ENCODE results near the gene TMEM174.

Gene TMEM174, protein sequence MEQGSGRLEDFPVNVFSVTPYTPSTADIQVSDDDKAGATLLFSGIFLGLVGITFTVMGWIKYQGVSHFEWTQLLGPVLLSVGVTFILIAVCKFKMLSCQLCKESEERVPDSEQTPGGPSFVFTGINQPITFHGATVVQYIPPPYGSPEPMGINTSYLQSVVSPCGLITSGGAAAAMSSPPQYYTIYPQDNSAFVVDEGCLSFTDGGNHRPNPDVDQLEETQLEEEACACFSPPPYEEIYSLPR

DNA sequence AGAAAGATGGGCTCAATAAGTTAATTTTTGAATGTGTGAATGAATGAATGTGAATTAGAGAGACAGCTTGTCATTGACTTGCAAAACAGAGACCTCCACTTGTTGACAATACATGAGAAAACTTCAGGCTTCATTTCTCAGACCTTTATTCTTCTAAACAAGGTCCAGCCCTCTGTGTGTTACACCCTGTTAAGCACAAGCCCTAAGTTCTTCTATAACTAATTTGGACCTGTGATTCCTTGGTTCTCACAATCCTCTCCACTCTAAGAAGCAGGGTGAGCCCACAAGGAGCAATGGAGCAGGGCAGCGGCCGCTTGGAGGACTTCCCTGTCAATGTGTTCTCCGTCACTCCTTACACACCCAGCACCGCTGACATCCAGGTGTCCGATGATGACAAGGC lies at the start of gene TMEM174:
TSS of gene TMEM174 (plus strand) at position 243 of the 400 bp plus-strand sequence. CDS start at position 294, 51 bp downstream.
- DNase-seq (ENCODE audit: low read depth), result no peak

DNA sequence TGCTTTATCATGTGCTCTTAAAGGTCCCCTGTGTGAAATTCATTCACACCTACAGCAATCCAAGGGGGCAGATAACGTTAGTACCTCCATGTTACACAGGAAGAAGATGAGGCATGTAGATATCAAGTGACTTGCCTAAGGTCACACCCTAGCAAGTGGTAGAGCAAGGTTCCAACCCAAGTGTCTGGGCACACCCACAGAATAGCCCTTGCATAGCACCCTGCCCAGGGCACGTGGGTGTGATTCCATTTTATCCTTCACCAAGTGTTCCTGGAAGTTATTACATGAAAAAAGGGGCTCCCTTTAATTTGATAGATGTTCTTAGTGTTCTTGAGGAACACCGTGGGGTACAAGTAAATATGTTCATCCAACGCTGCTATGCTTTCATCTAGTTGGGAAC lies 47.7 kb upstream of the TMEM174 start:
- no peak for DNase-seq (ENCODE audit: low read depth)

DNA sequence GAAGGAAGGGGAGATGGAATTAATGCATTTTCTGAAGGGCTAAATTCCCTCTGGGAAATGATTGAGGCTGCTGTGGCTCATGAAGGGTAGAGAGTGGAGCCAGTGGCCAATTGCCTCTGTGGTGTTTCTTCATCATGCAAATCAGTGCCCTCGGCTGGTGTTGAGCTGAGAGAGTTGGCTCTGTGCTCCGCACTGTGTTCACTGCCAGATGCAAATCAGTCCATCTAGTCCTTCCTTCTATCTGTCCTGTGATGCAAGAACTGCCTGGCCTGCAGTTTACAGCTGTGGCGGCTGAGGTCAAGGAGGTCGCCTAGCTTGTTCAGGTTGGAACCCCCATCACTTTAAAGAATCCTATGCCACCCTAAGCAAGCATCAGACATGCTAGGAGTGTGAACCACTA lies 46.6 kb upstream of the TMEM174 start:
- no peak for DNase-seq (ENCODE audit: low read depth)

DNA sequence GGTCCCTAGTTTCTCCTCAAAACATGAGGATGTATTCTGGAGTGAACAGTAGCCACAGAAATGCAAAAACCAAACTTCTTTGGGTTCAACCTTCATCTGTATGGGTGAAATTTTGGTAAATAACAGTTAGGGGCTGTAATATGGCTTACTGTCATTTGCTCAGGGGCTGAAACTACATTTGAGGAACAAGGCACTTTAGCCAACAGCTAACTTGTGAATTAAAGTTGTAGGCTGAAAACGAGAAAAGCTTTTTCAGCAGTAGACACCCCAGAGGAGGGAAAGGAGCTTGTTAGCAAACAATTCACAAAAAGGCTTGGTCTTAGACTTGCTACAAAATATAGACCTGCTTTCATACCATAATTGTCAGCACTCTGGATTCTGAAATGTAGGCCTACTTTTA lies 46.0 kb upstream of the TMEM174 start:
- no peak for DNase-seq (ENCODE audit: low read depth)

DNA sequence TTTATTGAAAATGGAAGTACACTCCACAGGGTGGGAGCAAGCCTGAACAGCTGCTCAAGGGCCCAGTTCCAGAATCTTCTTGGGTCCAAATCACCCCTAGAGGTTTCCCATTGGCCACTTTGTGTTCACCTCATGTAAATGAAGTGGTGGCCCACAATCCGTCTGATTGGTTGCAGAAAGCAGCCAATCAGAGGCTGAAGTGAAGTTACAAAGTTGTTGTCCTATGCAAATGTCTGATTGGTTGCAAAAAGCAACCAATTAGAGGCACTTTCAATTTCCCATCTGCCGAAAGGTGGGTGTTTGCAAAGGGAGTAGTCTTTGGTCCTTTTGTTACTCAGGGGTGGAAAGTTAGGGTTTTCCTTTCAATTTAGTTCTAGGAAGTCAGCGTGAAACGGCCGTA lies 43.9 kb upstream of the TMEM174 start:
- no peak for DNase-seq (ENCODE audit: low read depth)

DNA sequence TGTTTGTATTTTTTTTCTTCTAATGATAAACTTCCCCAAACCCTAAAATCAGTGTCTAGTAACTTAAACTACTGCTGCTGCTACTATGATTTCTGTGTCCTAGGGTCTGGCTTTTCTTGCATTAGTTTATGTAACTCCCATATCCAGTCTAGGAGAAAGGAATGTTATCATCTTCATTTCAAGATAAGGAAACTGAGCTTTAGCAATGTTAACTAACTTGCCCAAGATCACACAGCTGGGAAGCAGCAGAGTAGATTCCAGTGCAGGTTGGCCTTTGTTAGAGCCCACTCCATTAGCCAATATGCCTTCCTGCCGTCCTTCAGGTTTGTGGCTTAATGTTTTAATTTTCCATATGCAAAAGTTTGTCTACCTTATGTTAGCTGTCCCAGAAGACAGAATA lies 42.2 kb upstream of the TMEM174 start:
- DNase-seq (ENCODE audit: low read depth), result no peak

DNA sequence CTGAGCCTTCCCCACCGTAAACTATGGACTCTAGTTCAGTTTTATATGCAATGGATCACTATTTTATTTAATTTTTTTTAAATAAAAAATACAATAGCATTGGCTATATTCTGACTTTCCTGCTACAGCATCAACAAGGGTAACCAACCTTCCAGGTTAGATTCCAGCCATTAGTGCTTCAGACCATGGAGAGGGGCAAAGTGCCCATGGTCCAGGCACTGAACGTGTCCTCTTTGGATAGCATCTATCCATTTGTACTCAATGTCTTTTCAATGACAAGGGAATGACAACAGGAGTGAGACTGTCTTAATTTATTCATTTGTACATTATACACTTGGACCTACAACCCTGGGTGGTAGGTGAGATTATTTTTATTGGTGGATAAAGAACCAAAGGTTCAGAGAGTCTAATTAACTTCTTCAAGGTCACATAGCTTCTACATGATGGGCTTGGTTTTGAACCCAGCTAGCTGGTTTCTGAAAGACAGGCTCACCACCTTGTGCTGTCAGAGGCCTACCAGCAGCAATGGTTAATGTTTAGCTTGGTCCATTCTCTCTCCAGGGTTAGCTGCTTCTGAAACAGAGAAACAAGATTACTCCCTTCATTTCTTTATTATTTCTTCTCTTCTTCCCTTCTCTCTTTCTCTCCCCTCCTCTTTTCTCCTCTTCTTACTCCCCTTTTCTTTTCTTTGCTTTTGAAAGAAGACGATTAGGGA lies 41.1 kb upstream of the TMEM174 start:
- DNase-seq (ENCODE audit: low read depth), result no peak

DNA sequence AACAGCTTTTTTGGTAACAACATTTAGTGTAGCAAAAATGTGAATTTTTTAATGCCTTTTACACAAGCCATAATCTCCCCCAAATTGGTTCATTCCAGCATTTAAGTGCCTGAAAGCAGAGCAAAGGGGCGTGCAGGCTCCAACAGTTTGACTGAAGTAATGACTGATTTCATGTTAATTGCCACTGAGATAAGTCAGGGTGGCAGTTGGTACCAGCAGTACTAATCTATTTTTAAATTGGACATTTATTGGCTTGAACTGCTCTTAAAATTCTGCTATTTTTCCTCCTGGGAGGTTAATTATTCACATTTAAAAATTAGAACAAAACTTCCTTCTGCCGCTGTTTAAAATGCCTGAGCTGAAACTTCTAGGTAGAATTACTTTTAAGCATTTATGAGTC lies 40.2 kb upstream of the TMEM174 start:
- DNase-seq (ENCODE audit: low read depth), result no peak

DNA sequence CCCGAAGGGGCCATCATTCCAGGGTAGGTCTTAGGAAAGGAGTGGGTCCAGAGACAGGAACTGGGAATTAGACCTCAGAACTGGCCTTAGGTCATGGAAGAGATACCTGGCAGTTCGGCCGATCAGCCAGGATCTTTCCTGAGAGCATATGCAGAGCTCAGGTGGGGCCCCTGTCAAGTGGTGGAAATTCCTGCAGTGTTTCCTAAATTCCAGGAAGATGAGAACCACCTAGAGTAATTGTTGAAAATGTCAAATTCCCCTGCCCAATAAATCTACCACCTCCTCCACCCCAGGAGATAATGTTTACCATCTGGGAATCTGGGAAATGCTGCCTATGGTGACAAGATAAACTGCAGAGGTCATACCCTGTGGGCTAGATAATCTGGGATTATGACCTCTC lies 38.0 kb upstream of the TMEM174 start:
- no peak for DNase-seq (ENCODE audit: low read depth)

DNA sequence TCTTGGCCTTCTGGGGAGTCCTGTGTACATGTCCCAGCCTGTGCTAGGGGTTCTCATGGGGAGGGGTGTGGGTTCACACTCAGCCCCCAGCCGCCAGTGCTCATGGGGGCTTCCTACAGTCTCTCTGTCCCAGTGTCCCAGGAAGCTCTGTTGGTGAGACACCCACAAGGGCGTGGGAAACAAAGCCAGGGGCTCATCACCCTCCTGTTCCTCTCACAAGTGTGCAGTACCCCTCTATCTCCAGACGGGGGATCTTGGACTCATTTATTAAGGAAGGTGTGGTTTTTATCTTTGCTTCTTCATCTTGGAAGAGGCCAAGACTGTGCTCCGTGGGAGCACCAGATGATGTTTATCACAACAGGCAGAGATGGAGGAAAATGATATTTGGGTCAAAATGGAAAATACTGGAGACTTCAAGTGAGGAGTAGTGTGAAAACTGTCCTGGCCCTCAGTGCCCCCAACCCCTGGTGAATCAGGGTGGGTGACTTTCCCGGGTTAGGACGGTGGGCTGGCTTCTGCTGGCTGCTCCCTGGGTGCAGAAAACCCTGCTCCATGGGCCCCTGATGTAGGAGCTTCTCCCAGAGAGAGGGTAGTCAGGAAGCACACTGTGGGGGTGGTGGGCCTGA lies 37.5 kb upstream of the TMEM174 start:
- no peak for DNase-seq (ENCODE audit: low read depth)

DNA sequence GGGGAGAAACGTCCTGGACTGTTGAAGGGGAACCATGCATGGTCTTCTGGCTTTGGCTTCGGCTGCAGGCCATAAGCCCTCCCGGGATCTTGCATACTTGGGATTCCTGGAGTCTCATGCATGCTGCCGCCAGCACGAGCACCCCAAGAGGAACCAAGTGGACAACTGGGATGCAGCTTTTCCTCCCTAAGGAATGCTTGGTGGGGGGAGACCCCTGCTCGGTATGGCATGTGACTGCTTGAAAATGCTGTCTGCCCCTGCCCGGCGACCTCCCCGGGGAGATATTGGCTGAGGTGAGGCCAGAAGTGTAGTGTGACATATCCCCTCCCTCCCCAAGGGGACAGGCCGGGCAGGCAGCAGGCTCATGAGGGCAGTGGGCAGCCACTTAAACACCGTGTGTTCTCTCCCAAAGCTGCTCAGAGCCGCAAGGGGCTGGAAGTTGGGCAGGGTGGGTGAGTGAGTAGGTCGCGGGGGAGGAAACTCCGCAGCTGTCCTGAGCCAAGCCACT lies 36.9 kb upstream of the TMEM174 start:
- no peak for DNase-seq (ENCODE audit: low read depth)

DNA sequence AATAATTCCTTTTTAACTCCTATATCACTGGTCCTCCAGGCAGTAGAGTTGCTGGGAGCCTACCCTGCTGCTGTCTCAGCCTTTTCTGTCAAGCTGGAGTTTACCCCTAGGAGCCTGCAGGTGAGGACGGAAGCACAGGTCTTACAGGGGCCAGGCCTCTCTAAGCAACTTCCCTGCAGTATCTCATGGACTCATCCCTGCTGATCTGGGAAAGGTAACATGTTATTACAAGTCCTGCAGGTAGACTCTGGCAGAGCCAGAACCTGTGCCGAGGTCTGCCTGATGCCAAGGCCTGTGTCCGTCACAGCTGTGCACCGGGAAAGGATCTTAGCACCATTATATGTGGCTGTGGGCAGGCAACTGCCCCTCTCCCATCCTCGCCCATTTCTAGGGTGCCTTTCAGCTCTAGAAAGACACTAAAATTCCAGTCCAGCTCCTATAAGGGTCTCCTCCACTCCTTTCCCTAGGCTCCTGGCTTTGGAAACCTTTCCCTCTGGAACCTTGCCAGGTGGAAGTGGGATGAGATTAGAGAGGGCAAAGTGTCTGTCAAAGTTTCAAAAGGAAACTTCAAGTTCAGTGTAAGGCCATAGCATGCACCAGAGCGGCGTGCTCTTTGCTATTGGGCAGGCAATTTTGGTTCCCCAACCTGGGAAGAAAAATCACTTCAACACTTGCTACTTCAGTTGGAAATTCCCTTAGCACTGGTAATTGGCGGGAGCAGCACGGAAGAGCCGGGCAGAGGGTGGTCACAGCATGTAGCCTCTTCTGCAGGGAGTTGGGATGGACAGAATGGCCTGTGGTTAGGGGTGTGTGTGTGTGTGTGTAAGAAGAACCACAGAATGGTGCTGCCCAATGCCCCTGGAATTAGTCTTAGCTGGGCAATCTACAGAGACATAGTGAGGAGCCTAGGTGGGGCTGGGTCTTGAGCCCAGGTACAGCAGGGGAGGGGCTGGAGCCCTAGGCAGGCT lies 35.1 kb upstream of the TMEM174 start:
- DNase-seq (ENCODE audit: low read depth), result no peak

DNA sequence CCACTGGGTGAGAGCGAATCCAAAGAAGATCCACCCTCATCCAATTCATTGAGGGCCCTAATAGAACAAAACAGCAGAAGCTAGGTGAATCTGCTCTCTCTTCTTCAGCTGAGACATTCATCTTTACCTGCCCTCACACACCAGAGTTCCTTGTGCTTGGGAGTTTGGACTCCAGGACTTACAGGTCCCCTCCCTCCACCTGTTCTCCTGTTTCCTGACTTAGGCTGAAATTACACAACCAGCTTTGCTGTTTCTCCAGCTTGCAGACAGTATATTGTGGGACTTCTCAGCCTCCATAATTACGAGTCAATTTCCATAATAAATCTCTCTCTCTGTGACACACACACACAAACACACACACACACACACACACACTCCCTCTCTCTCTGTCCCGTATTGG lies 33.5 kb upstream of the TMEM174 start:
- DNase-seq (ENCODE audit: low read depth), result no peak

DNA sequence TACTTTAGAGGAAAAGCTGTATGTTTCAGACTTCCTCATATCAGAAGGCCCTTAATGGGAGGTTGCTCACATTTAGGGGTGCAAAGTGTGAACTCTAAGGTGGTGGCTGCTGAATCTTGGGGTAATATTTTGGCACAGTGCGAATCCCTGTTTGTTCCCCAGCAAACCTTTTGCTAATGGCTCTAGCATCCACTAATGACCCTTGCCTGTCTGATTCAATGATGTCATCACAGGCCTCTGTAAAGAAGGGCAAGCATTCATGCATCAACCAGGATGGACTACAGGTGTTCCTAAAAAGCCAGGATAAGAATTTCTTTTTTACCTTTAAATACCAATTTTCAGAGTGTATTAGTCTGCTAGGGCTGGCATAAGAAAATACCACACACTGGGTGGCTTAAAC lies 32.2 kb upstream of the TMEM174 start:
- no peak for DNase-seq (ENCODE audit: low read depth)

DNA sequence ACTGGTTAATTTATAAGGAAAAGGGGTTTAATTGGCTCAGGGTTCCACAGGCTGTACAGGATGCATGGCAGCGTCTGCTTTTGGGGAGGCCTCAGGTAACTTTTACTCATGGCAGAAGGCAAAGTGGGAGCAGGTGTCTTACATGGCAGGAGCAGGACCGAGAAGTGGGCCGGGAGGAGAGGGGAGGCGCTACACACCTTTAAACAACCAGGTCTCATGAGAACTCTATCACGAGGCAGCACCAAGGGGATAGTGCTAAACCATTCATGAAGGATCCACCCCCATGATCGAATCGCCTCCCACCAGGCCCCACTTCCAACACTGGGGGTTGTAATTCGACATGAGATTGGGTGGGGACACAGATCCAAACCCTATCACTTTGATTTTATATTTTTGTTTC lies 31.0 kb upstream of the TMEM174 start:
- DNase-seq (ENCODE audit: low read depth), result no peak

DNA sequence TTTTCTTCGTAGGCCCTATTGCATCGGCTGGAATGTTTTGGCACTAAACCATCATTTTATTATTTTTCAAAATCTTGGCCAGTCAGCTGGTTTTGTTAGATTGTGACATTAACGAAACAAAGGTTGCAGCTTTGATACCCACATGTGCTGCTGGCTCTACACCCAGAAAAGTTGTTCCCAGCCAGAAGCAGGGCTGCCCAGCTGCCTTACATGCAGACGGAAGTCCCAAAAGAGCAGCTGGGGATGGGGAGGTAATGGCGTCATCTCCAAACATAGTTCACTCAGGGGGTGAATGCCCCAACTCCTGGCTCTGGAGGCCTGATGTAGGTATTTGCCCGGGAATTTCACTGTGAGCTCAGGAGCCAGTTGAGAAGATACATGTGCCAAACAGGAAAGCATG lies 29.3 kb upstream of the TMEM174 start:
- no peak for DNase-seq (ENCODE audit: low read depth)

DNA sequence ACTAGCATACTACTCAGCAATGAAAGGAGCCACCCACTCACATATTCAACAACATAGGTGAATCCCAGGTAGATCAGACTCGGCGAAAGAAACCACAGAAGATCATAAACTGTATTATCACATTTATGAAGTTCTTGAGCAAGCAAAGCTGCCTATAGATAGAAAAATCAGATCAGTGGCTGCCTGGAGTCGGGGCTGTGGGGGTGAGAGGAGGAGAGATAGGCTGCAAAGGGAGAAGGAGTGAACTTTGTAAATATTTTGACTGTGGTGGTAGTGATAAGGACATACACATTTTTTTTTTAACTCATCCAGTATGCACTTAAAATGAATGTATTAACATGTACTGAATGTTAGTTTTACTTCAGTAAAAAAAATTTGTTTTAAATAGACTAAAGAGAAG lies 23.5 kb upstream of the TMEM174 start:
- no peak for DNase-seq (ENCODE audit: low read depth)

DNA sequence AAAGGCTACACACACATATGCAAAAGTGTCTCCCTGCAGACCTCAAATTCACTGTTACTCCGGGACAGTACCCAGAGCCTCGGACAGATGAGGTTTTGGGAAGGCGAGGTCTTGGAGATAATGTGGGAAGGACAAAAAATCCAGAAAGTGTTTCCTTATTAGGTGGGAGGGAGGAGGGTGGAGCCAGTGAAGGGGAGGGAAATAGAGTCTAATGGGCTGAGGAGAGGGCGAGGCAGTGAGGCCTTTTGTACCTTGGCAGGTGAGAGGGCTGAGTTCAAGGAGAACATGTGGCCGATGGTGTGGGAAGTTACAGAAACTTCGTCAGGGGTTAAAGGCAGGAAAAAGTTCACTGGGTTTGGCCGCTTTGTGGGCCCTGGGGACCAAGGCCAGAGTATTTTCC lies 22.1 kb upstream of the TMEM174 start:
- no peak for DNase-seq (ENCODE audit: low read depth)

DNA sequence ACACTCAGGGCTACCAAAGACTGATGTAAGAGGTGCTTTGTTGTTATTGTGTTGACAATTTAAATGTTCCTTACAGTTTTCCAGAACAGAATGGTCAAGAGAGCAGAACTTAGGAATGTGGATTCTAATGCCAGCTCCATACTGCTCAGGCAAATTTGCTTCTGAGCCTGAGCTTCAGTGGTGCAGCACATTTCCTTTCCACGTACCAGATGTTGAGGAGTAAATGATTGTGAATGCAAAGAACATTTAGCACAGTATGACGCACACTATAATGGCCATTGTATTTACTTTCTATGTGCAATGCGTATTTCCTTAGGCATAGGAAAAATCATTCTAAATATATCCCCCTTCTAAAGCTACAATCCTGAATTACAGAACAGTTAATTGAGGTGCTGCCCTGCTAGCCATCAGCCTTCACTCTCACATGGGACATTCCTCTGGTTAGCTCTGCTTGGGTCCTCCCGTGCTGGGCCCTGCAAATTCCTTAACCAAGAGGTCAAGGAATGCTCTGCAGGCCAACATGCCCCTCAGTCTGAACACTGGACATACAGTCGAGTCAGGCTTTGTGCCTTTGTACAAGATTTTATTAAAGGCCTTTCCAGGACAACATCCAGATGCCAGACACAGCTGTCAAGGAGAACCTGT lies 21.1 kb upstream of the TMEM174 start:
- DNase-seq (ENCODE audit: low read depth), result no peak

DNA sequence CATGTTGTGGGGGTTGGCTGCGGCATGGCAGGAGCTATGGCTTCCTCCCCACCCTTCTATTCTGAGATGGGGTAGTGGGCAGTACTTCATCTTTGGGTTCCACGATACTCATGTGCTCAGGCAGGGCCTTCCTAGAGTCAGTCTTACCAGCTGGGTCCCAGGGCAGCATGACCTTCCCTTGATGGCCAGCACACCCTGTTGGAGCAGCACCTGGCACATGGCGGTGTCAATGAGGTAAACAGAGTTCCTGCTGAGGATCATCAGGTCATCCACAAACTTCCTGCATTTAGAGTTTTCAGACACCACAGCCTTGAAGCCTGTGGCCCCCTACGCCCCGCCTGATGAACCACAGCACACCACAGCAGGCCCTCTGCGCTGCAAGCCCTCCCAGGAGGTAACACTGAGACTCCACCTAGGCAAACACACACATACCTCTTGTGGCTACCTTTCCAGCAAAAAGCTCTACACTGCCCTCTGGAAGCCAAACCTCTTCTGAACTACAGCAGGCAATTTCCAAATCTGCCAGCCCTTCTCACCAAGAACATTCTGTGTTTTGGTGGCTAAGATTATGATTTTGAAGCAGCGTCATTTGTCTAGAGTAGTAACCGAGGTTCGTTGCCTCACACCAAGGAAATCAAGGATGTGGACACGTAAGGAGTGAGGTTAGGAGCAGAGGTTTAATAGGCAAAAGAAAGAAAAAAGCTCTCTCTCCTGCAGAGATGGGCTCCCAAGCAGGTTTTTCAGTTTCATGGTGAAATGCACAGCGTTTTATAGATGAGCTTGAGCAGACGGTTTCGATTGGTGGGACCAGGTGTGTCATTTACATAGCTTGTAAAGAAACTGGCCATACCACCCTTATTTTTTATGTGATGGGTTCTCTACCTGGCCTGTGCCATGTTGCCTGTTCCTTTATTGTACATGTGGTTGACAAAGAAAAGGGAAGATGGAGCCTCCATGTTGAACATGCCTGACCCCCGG lies 20.3 kb upstream of the TMEM174 start:
- DNase-seq (ENCODE audit: low read depth), result no peak
